C4-2B (cell line): ENCODE measurements around the gene EEPD1.

Experiments used
- CTCF ChIP-seq: fragments of 450-650 bp; conservative IDR thresholded peaks from 2 replicates; pipeline ENCODE4 v1.5.1; 2017; ENCODE audit warnings: mild to moderate bottlenecking
- ZFX ChIP-seq: fragments of 450-650 bp; IDR thresholded peaks from 2 replicates; pipeline ENCODE4 v1.6.1; 2017

GRCh38 chr7:36227223-36227622, 74.2 kb downstream of the EEPD1 start:
- TF ChIP-seq CTCF: no peak
- TF ChIP-seq ZFX: no peak
